ENCODE results near the gene SOAT2.

SOAT2 gene

GRCh38 chr12:53062011-53062961 is 41.0 kb upstream of the SOAT2 start:
- DNase-seq (ENCODE audit: low read depth): no peak
- TF ChIP-seq, protein P1, sequence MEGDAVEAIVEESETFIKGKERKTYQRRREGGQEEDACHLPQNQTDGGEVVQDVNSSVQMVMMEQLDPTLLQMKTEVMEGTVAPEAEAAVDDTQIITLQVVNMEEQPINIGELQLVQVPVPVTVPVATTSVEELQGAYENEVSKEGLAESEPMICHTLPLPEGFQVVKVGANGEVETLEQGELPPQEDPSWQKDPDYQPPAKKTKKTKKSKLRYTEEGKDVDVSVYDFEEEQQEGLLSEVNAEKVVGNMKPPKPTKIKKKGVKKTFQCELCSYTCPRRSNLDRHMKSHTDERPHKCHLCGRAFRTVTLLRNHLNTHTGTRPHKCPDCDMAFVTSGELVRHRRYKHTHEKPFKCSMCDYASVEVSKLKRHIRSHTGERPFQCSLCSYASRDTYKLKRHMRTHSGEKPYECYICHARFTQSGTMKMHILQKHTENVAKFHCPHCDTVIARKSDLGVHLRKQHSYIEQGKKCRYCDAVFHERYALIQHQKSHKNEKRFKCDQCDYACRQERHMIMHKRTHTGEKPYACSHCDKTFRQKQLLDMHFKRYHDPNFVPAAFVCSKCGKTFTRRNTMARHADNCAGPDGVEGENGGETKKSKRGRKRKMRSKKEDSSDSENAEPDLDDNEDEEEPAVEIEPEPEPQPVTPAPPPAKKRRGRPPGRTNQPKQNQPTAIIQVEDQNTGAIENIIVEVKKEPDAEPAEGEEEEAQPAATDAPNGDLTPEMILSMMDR (conservative IDR thresholded peaks at IDR 0.05; ENCODE audit: low read length): no peak
- H3K4me3 ChIP-seq (ENCODE audit: low read length): no peak overlapping the region

DNA sequence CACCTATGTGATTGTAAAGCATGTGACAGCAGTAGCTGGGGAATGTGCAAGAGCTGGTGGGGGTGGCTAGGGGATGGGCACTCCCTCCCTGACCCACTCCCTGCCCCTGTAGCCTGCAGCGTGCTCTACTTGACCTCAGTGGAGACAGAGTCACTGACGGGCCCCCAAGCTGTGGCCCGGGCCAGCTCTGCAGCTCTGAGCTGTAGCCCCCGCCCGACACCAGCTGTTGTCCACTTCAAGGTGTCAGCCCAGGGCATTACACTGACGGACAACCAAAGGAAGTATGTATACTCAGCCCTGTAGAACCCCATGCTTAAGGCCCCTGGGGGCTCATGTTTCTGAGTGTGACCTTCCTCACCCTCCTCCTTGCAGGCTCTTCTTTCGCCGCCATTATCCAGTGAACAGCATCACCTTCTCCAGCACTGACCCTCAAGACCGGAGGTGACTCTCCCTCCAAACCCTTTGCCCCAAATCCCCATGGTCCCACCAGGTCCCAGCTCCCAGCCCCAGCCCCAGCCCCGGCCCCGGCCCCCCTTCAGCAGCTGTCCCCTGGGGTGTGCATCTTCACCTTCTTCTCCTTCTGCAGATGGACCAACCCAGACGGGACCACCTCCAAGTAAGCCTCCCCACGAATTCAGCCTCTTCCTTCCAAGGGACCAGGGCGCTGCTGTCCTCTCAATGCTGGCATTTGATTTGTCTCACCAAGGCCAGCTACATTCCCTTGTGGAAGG is 40.1 kb upstream of the SOAT2 start:
- no peak for DNase-seq (ENCODE audit: low read depth)
- H3K4me3 ChIP-seq (ENCODE audit: low read length): no peak overlapping the region
- TF ChIP-seq, protein P1 (conservative IDR thresholded peaks at IDR 0.05; ENCODE audit: low read length): no peak

GRCh38 chr12:53063708-53064612 is 39.3 kb upstream of the SOAT2 start:
- TF ChIP-seq, protein P1 (conservative IDR thresholded peaks at IDR 0.05; ENCODE audit: low read length): no peak; the same call in 1 of the 2 replicates
- peak; percentile 81 for DNase-seq (ENCODE audit: low read depth)

GRCh38 chr12:53064613-53065436 is 38.5 kb upstream of the SOAT2 start:
- TF ChIP-seq, protein P1 (conservative IDR thresholded peaks at IDR 0.05; ENCODE audit: low read length): no peak
- H3K4me3 ChIP-seq (ENCODE audit: low read length): no peak overlapping the region
- DNase-seq (ENCODE audit: low read depth): no peak

More at GRCh38 chr12:53063708-53064612, 39.3 kb upstream of the SOAT2 start:
- H3K4me3 ChIP-seq (ENCODE audit: low read length): no peak overlapping the region

DNA sequence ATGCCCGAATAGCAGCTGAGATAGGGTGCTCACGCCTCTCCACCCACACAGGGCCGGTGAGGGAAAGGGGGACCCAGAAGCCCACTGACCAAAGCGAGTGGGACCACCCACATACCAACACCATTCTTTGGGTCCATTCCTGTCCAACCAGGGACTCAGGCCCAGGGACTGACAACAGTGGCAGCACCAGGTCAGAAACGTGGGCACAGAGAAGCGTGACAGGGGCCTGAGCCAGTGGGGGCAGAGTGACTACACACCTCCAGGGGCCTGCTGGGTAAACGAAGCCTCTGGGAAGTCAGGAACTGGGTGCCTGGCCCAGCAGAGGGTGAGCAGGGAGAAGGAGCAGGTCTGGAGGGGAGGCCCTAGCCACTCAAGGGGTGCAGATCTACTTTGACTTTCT is 37.8 kb upstream of the SOAT2 start:
- no peak for DNase-seq (ENCODE audit: low read depth)
- TF ChIP-seq, protein P1 (conservative IDR thresholded peaks at IDR 0.05; ENCODE audit: low read length): no peak
- H3K4me3 ChIP-seq (ENCODE audit: low read length): no peak overlapping the region

Data from AG10803 (cell line).